Panc1 (cell line): ENCODE results near the gene HIPK3.

Experiments
- POLR2AphosphoS5 ChIP-seq: IDR thresholded peaks from 2 replicates; pipeline ENCODE4 v1.6.1; 2012; ENCODE audit warnings: mild to moderate bottlenecking, low read depth, low read length, moderate library complexity
- SIN3A ChIP-seq: IDR thresholded peaks from 2 replicates; pipeline ENCODE4 v1.6.1; 2012; ENCODE audit warnings: low read depth, mild to moderate bottlenecking, low read length, moderate library complexity, borderline replicate concordance; ENCODE audit not compliant: insufficient read depth
- TCF7L2 ChIP-seq: IDR thresholded peaks from 2 replicates; pipeline ENCODE4 v1.6.1; 2011; ENCODE audit warnings: mild to moderate bottlenecking, low read depth, low read length, inconsistent platforms
- TF ChIP-seq, protein P1 (sequence below): fragments of 450-650 bp; IDR thresholded peaks from 2 replicates; pipeline ENCODE4 v1.5.1; 2017; ENCODE audit warnings: mild to moderate bottlenecking
- TF ChIP-seq, protein P2 (sequence below), 2 experiments: IDR thresholded peaks; 2 replicates each; pipeline ENCODE4 v1.6.1; 2011 to 2012; ENCODE audit warnings: low read depth in 2 of 2, control low read depth in 1 of 2, low read length in 1 of 2, mild to moderate bottlenecking in 1 of 2, moderate library complexity in 1 of 2; ENCODE audit not compliant: insufficient read depth in 1 of 2

DNA sequence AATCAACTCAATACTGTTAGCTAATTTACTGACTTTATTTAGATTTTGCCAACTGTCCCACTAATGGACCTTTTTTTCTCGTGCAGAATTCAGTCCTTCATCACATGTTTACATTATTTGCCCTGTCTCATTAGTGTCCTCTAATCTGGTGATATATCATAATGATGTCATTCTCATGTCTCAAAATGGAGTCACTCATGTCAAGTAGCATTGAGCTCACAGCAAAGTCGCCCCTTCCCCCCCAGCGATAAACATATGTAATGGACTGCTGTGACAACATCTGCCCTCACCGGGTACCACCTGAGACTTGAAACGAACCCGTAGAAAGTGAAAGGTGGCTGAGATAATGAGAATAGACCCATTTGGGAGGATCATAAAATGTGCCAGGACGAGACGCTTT, 37.6 kb downstream of the HIPK3 start:
- TF ChIP-seq, protein P1, sequence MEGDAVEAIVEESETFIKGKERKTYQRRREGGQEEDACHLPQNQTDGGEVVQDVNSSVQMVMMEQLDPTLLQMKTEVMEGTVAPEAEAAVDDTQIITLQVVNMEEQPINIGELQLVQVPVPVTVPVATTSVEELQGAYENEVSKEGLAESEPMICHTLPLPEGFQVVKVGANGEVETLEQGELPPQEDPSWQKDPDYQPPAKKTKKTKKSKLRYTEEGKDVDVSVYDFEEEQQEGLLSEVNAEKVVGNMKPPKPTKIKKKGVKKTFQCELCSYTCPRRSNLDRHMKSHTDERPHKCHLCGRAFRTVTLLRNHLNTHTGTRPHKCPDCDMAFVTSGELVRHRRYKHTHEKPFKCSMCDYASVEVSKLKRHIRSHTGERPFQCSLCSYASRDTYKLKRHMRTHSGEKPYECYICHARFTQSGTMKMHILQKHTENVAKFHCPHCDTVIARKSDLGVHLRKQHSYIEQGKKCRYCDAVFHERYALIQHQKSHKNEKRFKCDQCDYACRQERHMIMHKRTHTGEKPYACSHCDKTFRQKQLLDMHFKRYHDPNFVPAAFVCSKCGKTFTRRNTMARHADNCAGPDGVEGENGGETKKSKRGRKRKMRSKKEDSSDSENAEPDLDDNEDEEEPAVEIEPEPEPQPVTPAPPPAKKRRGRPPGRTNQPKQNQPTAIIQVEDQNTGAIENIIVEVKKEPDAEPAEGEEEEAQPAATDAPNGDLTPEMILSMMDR, result no peak
- TF ChIP-seq, protein P2, sequence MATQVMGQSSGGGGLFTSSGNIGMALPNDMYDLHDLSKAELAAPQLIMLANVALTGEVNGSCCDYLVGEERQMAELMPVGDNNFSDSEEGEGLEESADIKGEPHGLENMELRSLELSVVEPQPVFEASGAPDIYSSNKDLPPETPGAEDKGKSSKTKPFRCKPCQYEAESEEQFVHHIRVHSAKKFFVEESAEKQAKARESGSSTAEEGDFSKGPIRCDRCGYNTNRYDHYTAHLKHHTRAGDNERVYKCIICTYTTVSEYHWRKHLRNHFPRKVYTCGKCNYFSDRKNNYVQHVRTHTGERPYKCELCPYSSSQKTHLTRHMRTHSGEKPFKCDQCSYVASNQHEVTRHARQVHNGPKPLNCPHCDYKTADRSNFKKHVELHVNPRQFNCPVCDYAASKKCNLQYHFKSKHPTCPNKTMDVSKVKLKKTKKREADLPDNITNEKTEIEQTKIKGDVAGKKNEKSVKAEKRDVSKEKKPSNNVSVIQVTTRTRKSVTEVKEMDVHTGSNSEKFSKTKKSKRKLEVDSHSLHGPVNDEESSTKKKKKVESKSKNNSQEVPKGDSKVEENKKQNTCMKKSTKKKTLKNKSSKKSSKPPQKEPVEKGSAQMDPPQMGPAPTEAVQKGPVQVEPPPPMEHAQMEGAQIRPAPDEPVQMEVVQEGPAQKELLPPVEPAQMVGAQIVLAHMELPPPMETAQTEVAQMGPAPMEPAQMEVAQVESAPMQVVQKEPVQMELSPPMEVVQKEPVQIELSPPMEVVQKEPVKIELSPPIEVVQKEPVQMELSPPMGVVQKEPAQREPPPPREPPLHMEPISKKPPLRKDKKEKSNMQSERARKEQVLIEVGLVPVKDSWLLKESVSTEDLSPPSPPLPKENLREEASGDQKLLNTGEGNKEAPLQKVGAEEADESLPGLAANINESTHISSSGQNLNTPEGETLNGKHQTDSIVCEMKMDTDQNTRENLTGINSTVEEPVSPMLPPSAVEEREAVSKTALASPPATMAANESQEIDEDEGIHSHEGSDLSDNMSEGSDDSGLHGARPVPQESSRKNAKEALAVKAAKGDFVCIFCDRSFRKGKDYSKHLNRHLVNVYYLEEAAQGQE (IDR thresholded peaks at IDR 0.05; ENCODE audit: insufficient read depth in 1 of 2, low read depth in 2 of 2, low read length in 1 of 2), result no peak
- TF ChIP-seq POLR2AphosphoS5 (no peak), TCF7L2 (no peak), SIN3A (no peak)
